ENCODE measurements around the gene AOC3.

GRCh38 chr17:42866216-42866615 lies 15.2 kb downstream of the AOC3 start:
- TF ChIP-seq, protein P1, sequence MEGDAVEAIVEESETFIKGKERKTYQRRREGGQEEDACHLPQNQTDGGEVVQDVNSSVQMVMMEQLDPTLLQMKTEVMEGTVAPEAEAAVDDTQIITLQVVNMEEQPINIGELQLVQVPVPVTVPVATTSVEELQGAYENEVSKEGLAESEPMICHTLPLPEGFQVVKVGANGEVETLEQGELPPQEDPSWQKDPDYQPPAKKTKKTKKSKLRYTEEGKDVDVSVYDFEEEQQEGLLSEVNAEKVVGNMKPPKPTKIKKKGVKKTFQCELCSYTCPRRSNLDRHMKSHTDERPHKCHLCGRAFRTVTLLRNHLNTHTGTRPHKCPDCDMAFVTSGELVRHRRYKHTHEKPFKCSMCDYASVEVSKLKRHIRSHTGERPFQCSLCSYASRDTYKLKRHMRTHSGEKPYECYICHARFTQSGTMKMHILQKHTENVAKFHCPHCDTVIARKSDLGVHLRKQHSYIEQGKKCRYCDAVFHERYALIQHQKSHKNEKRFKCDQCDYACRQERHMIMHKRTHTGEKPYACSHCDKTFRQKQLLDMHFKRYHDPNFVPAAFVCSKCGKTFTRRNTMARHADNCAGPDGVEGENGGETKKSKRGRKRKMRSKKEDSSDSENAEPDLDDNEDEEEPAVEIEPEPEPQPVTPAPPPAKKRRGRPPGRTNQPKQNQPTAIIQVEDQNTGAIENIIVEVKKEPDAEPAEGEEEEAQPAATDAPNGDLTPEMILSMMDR (IDR thresholded peaks at IDR 0.05; ENCODE audit: control extremely low read depth in 1 of 3, insufficient read depth in 1 of 3, low read depth in 1 of 3, low read length in 3 of 3) = no peak
- TF ChIP-seq RFX5 (IDR thresholded peaks at IDR 0.05; ENCODE audit: borderline replicate concordance, low read depth, low read length) (no peak), CREB1 (IDR thresholded peaks at IDR 0.05) (no peak), POLR2AphosphoS5 (IDR thresholded peaks at IDR 0.05; ENCODE audit: low read depth, low read length) (no peak), USF2 (IDR thresholded peaks at IDR 0.05; ENCODE audit: low read length) (no peak), RNF2 (IDR thresholded peaks at IDR 0.05; ENCODE audit: borderline replicate concordance, low read depth, low read length, missing control alignments, poor library complexity, severe bottlenecking) (no peak), POLR2A (IDR thresholded peaks at IDR 0.05; ENCODE audit: control extremely low read depth in 1 of 2, low read depth in 2 of 2, low read length in 2 of 2) (no peak), RXRA (IDR thresholded peaks at IDR 0.05; ENCODE audit: insufficient read depth, low read depth, low read length) (no peak), JUN (IDR thresholded peaks at IDR 0.05; ENCODE audit: low read depth, low read length) (no peak), SIX5 (IDR thresholded peaks at IDR 0.05; ENCODE audit: low read depth, low read length) (no peak), PHF8 (conservative IDR thresholded peaks at IDR 0.05; ENCODE audit: low read depth, low read length) (no peak), YY1 (IDR thresholded peaks at IDR 0.05; ENCODE audit: low read depth, low read length) (no peak), EZH2 (IDR thresholded peaks at IDR 0.05; ENCODE audit: low read depth, low read length, severe bottlenecking) (no peak)

Measured in H1 (cell line).